ENCODE measurements around the gene MT1E. TPM values are rescaled to one million over a fixed set of nuclear protein-coding genes. Genes with fewer than 3 reads are reported as not detected.
A peak's percentile ranks its signal among the peaks of the same experiment; 100 is the strongest.

The MT1E gene
- total RNA-seq, 5 donors from 2014 or later (not counting 1 experiment from before 2014, with no cell fraction given) = 1.9 to 10.8 (median 6.1) TPM

GRCh38 chr16:56605475-56605874 is 20.1 kb upstream of the MT1E start:
- no peak overlapping the region for H3K4me3 Mint-ChIP-seq
- no peak for ATAC-seq (replicated peaks in 1 of 4)
- H3K36me3 Mint-ChIP-seq = no peaks in the 10 kb centered on the region
- peaks cover 35 to 40% (median 40%) of the 10 kb centered on the region in 3 donors for H3K4me1 Mint-ChIP-seq
- POLR2A ChIA-PET = no interaction called here
- no peaks in the 10 kb centered on the region for H3K9me3 ChIP-seq
- H3K27ac ChIP-seq (ENCODE audit: low read length) = no peak overlapping the region
- peaks cover 23 to 41% of the 10 kb centered on the region in 2 experiments for H3K4me1 ChIP-seq (ENCODE audit: control insufficient read depth in 1 of 2, extremely low read depth in 1 of 2, insufficient read depth in 2 of 2, low read length in 2 of 2)
- H3K27me3 ChIP-seq (replicated peaks in 1 of 2; ENCODE audit: control insufficient read depth in 2 of 2, extremely low read depth in 1 of 2, insufficient read depth in 2 of 2, low read length in 1 of 2) = peaks cover 0 to 15% of the 10 kb centered on the region in 2 experiments
- no peak for DNase-seq
- H3K27me3 Mint-ChIP-seq = peaks cover under 1 to 7% of the 10 kb centered on the region in 2 donors
- WGBS (ENCODE audit: insufficient coverage) = no CpG with 5 or more reads among the region's 1 CpG
- H3K36me3 ChIP-seq (ENCODE audit: control insufficient read depth in 2 of 2, extremely low read depth in 1 of 2, insufficient read depth in 1 of 2, low read length in 1 of 2) = no peaks in the 10 kb centered on the region
- CTCF ChIA-PET = interaction anchor here (1.3 to 3.7 kb wide), 2 partner anchors 96 kb away, joined by 3 to 24 read pairs; no protein-coding TSS in a partner anchor
- H3K4me3 ChIP-seq (ENCODE audit: control insufficient read depth in 1 of 2, extremely low read depth in 1 of 2, low read length in 1 of 2) = no peak overlapping the region
- H3K9me3 Mint-ChIP-seq = no peaks in the 10 kb centered on the region
- H3K27ac Mint-ChIP-seq = peak overlapping the region in 1 of 2 donors; percentile 94

GRCh38 chr16:56606071-56606475 is 19.5 kb upstream of the MT1E start:
- POLR2A ChIA-PET = no interaction called here
- Mint-ChIP-seq H3K4me1 (peaks cover 40 to 46% (median 46%) of the 10 kb centered on the region in 3 donors), H3K4me3 (no peak overlapping the region)

GRCh38 chr16:56606476-56607108 is 19.0 kb upstream of the MT1E start:
- Mint-ChIP-seq H3K36me3 (no peaks in the 10 kb centered on the region), H3K4me1 (peaks cover 45 to 51% (median 51%) of the 10 kb centered on the region in 3 donors)
- H3K27ac ChIP-seq (ENCODE audit: low read length) = peak overlapping the region; percentile 62

More at GRCh38 chr16:56606071-56606475, 19.5 kb upstream of the MT1E start:
- CTCF ChIA-PET = interaction anchor here in 1 of 2 donors (3.7 kb wide), 1 partner anchor 95 kb away, joined by 24 read pairs; no protein-coding TSS in a partner anchor
- no peaks in the 10 kb centered on the region for H3K36me3 Mint-ChIP-seq
- no peak for DNase-seq
- H3K9me3 ChIP-seq = no peaks in the 10 kb centered on the region
- no peak for ATAC-seq (replicated peaks in 1 of 4)
- 93% methylated on average over 2 of the region's 3 CpGs for WGBS (ENCODE audit: insufficient coverage)
- H3K27me3 Mint-ChIP-seq = peaks cover 0 to 4% of the 10 kb centered on the region in 2 donors
- H3K27me3 ChIP-seq (replicated peaks in 1 of 2; ENCODE audit: control insufficient read depth in 2 of 2, extremely low read depth in 1 of 2, insufficient read depth in 2 of 2, low read length in 1 of 2) = peaks cover 0 to 9% of the 10 kb centered on the region in 2 experiments
- H3K36me3 ChIP-seq (ENCODE audit: control insufficient read depth in 2 of 2, extremely low read depth in 1 of 2, insufficient read depth in 1 of 2, low read length in 1 of 2) = no peaks in the 10 kb centered on the region
- H3K4me3 ChIP-seq (ENCODE audit: control insufficient read depth in 1 of 2, extremely low read depth in 1 of 2, low read length in 1 of 2) = no peak overlapping the region
- H3K9me3 Mint-ChIP-seq = no peaks in the 10 kb centered on the region
- peak overlapping the region; percentile 86 to 94 for H3K27ac Mint-ChIP-seq
- peaks cover 27 to 45% of the 10 kb centered on the region in 2 experiments for H3K4me1 ChIP-seq (ENCODE audit: control insufficient read depth in 1 of 2, extremely low read depth in 1 of 2, insufficient read depth in 2 of 2, low read length in 2 of 2)
- H3K27ac ChIP-seq (ENCODE audit: low read length) = peak overlapping the region; percentile 62

GRCh38 chr16:56607109-56607618 is 18.4 kb upstream of the MT1E start:
- H3K27me3 Mint-ChIP-seq = peaks cover 0 to 2% of the 10 kb centered on the region in 2 donors
- no peaks in the 10 kb centered on the region for H3K36me3 Mint-ChIP-seq
- H3K4me3 ChIP-seq (ENCODE audit: control insufficient read depth in 1 of 2, extremely low read depth in 1 of 2, low read length in 1 of 2) = no peak overlapping the region
- H3K4me1 ChIP-seq (ENCODE audit: control insufficient read depth in 1 of 2, extremely low read depth in 1 of 2, insufficient read depth in 2 of 2, low read length in 2 of 2) = peaks cover 27 to 51% of the 10 kb centered on the region in 2 experiments
- ATAC-seq (replicated peaks in 1 of 4) = no peak
- H3K9me3 Mint-ChIP-seq = no peaks in the 10 kb centered on the region
- POLR2A ChIA-PET = no interaction called here
- H3K27ac Mint-ChIP-seq = peak overlapping the region; percentile 86 to 94
- WGBS (ENCODE audit: insufficient coverage) = 40% methylated on average over 7 of the region's 14 CpGs
- peak overlapping the region; percentile 62 for H3K27ac ChIP-seq (ENCODE audit: low read length)
- H3K4me3 Mint-ChIP-seq = peak overlapping the region; percentile 59 to 96 (median 72)
- DNase-seq = peak in 14 of 35 experiments; percentile 23 to 59 (median 36)
- CTCF ChIA-PET = interaction anchor here in 1 of 2 donors (3.7 kb wide), 1 partner anchor 94 kb away, joined by 24 read pairs; no protein-coding TSS in a partner anchor
- H3K4me1 Mint-ChIP-seq = peaks cover 45 to 53% (median 51%) of the 10 kb centered on the region in 3 donors
- H3K27me3 ChIP-seq (replicated peaks in 1 of 2; ENCODE audit: control insufficient read depth in 2 of 2, extremely low read depth in 1 of 2, insufficient read depth in 2 of 2, low read length in 1 of 2) = peaks cover 0 to under 1% of the 10 kb centered on the region in 2 experiments
- H3K9me3 ChIP-seq = no peaks in the 10 kb centered on the region
- no peaks in the 10 kb centered on the region for H3K36me3 ChIP-seq (ENCODE audit: control insufficient read depth in 2 of 2, extremely low read depth in 1 of 2, insufficient read depth in 1 of 2, low read length in 1 of 2)

More at GRCh38 chr16:56606476-56607108, 19.0 kb upstream of the MT1E start:
- Mint-ChIP-seq H3K9me3 (no peaks in the 10 kb centered on the region), H3K27me3 (peaks cover 0 to 3% of the 10 kb centered on the region in 2 donors), H3K4me3 (peak overlapping the region; percentile 28 to 96 (median 59)), H3K27ac (peak overlapping the region; percentile 86 to 94)
- POLR2A ChIA-PET = no interaction called here
- no peak for ATAC-seq (replicated peaks in 1 of 4)
- peaks cover 27 to 50% of the 10 kb centered on the region in 2 experiments for H3K4me1 ChIP-seq (ENCODE audit: control insufficient read depth in 1 of 2, extremely low read depth in 1 of 2, insufficient read depth in 2 of 2, low read length in 2 of 2)
- peaks cover 0 to 4% of the 10 kb centered on the region in 2 experiments for H3K27me3 ChIP-seq (replicated peaks in 1 of 2; ENCODE audit: control insufficient read depth in 2 of 2, extremely low read depth in 1 of 2, insufficient read depth in 2 of 2, low read length in 1 of 2)
- no peak overlapping the region for H3K4me3 ChIP-seq (ENCODE audit: control insufficient read depth in 1 of 2, extremely low read depth in 1 of 2, low read length in 1 of 2)
- no peaks in the 10 kb centered on the region for H3K9me3 ChIP-seq
- CTCF ChIA-PET = interaction anchor here in 1 of 2 donors (3.7 kb wide), 1 partner anchor 95 kb away, joined by 24 read pairs; no protein-coding TSS in a partner anchor
- DNase-seq = no peak
- WGBS (ENCODE audit: insufficient coverage) = 92% methylated on average over 3 of the region's 8 CpGs
- no peaks in the 10 kb centered on the region for H3K36me3 ChIP-seq (ENCODE audit: control insufficient read depth in 2 of 2, extremely low read depth in 1 of 2, insufficient read depth in 1 of 2, low read length in 1 of 2)

- no CpG with 5 or more reads among the region's 2 CpGs for WGBS (ENCODE audit: insufficient coverage)
- Histone ChIP-seq H3K27ac (ENCODE audit: low read length) (peak overlapping the region; percentile 62), H3K4me3 (ENCODE audit: control insufficient read depth in 1 of 2, extremely low read depth in 1 of 2, low read length in 1 of 2) (peak overlapping the region in 1 of 2 donors; percentile 66), H3K27me3 (replicated peaks in 1 of 2; ENCODE audit: control insufficient read depth in 2 of 2, extremely low read depth in 1 of 2, insufficient read depth in 2 of 2, low read length in 1 of 2) (no peaks in the 10 kb centered on the region), H3K9me3 (no peaks in the 10 kb centered on the region), H3K36me3 (ENCODE audit: control insufficient read depth in 2 of 2, extremely low read depth in 1 of 2, insufficient read depth in 1 of 2, low read length in 1 of 2) (no peaks in the 10 kb centered on the region), H3K4me1 (ENCODE audit: control insufficient read depth in 1 of 2, extremely low read depth in 1 of 2, insufficient read depth in 2 of 2, low read length in 2 of 2) (peaks cover 27 to 51% of the 10 kb centered on the region in 2 experiments)
- H3K27me3 Mint-ChIP-seq = no peaks in the 10 kb centered on the region
- no peaks in the 10 kb centered on the region for H3K36me3 Mint-ChIP-seq
- ChIA-PET CTCF (interaction anchor here in 1 of 2 donors (3.7 kb wide), 1 partner anchor 94 kb away, joined by 24 read pairs; no protein-coding TSS in a partner anchor), POLR2A (interaction anchor here in 1 of 2 donors (1.0 kb wide), 1 partner anchor 1248 kb away, joined by 3 read pairs; no protein-coding TSS in a partner anchor)
- no peaks in the 10 kb centered on the region for H3K9me3 Mint-ChIP-seq
- ATAC-seq (replicated peaks in 1 of 4) (no peak), DNase-seq (no peak)
- peak overlapping the region; percentile 72 to 96 (median 79) for H3K4me3 Mint-ChIP-seq
- peaks cover 45 to 55% (median 51%) of the 10 kb centered on the region in 3 donors for H3K4me1 Mint-ChIP-seq
- H3K27ac Mint-ChIP-seq = peak overlapping the region; percentile 86 to 94
Observed at GRCh38 chr16:56607675-56608042, 17.9 kb upstream of the MT1E start.
